DMS153 treated with DMSO at 0.1 percent for 48 hours (cell line): ENCODE results near the gene PSTPIP2.
"Not testable (repeated sequence)": the region's sequence is repeated elsewhere in the genome, so short reads cannot be mapped to it uniquely, and the experiment has no call there.

Experiments
- DNase-seq: peaks from one replicate; lab custom pipeline; 2025; ENCODE audit not compliant: unreplicated experiment; lab: John Stamatoyannopoulos, UW

PSTPIP2 gene

DNA sequence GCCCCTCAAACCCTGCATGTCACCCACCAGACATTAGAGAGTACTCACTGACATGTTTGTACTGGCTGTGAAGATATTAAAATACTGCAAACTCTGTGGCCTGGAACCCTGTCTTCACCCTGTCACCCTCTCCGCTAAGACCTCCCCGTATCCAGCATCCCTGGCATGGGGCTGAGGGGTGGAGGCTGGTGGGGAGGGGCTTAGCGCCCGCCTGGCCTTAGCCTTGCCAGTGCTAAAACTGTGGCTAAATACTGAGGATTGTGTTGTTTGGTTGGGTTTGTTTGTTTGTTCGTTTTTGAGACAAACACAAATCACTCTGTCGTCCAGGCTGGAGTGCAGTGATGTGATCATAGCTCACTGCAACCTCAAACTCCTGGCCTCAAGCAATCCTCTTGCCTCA, 1.8 kb downstream of the PSTPIP2 start:
- no peak for DNase-seq

DNA sequence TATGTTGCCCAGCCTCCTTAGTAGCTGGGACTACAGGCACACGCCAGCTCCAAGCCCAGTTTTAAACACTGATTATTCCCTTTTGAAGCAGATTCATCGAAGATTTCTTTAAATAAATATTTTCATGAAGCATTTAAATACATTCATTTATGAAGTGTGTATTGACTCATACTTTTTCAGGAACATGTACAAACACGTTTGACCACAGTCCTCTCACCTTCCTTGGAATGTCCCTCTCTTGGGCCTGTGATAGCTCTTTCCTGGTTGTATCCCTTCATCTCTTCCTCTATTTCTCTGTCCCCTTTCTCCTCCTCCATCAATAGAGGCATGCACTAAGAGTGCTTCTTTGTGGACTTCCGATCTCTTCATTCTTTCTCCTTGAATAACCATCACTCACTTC, 2.5 kb downstream of the PSTPIP2 start:
- no peak for DNase-seq

- no peak for DNase-seq
These were observed 3.3 kb downstream of the PSTPIP2 start for GRCh38 chr18:46068763-46069162.

DNA sequence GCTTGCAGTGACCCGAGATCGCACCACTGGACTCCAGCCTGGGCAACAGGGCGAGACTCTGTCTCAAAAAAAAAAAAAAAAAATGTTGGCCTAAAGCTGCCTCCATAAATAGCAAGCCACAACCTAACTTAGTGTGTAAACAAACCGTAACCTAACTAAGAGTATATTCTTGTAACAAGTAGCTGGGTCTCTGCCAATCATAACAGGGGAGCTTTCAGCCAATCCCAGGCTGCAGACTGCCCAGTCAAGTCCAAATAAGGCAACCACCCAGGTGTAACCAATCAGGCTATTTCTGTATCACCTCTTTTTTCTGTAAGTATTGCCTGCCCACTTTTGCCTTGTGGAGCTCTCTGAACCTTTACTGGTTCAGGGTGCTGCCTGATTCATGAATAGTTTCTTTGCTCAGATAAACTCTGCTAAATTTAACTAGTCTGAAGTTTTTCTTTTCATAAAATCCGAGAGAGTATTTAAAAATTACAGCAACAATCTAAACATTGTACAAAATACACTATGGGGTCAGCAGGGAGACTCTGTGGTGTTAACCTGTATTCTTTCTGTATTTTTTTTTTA, 4.5 kb downstream of the PSTPIP2 start:
- DNase-seq: no peak

GRCh38 chr18:46062781-46063180, 9.3 kb downstream of the PSTPIP2 start:
- no peak for DNase-seq

DNA sequence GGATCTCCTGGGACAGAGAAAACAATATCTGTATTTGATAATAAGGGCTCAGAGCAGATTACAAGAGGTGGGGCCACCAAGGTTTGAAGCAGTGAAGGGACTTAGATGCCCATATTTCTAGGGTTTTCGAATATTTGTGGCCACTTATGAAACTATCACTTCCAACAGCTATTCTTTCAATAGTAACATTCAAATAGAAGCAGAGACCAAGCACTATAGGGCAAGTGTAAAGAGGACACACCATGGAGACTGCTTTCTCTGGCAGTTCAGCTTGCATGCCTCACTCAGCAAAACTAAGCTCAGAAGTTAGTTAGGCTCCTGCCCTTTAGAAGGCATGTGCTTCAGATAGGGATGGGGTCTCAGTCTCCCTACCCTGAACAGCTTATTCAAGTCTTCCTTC, 10.3 kb downstream of the PSTPIP2 start:
- no peak for DNase-seq

DNA sequence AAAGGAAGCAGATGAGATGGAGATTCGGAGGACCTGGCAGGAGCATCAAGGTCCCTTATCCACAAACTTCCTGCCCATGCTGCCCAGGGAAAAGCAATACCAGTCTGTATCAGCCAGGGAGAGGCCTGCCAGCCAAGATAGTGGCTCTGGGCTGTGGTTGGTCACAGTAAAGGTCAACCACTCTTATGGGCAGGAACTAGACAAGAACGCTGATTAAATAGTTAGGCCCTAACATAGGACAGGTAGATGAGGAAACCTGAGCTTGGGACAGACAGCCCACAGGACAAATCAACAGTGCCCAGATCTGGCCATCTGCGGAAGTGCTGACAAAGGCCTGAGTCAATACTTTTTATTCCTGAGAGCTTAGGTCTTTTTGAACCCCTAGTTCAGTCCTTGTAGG, 10.7 kb downstream of the PSTPIP2 start:
- no peak for DNase-seq

DNA sequence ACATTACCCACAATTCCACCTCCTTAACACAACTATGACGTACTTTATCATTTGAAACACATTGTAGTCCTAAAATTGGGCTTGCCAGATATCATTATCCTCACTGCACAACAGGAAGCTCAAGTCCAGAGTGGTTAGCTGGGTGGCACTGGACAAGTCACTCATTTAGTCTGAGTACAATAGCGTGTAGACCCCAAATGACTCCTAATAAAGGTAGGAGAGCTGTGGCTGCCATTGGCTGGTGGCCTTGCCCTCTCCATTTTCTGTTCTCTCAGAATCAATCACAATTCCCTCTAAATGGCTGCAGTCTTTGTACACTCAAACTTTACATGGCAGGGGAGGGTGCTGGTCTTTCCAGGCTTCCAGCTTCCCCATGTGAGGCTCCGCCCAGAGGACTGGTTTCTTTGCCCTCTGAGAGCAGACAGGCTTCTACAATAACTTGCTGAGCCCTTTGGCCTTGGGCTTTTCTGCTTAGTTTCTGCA, 11.7 kb downstream of the PSTPIP2 start:
- no peak for DNase-seq

GRCh38 chr18:46055838-46056230, 16.2 kb downstream of the PSTPIP2 start:
- DNase-seq: no peak

- DNase-seq: no peak
These were observed 16.9 kb downstream of the PSTPIP2 start for GRCh38 chr18:46054956-46055837.

- DNase-seq: no peak
These were observed 18.5 kb downstream of the PSTPIP2 start for GRCh38 chr18:46053368-46054095.

- no peak for DNase-seq
These were observed 20.2 kb downstream of the PSTPIP2 start for GRCh38 chr18:46051731-46052461.

DNA sequence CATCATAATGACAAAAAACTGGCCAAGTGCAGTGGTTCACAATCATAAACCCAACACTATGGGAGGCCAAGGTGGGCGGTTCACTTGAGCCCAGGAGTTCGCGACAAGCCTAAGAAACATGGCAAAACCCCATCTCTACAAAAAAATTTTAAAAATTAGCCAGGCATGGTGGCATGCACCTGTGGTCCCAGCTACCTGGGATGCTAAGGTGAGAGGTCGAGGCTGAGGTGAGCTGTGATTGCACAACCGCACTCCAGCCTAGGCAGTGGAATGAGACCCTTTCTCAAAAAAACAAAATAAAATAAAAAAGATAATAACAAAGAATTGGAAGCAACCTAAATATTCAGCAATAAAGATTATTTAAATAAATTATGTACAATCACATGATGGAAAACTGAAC, 21.8 kb downstream of the PSTPIP2 start:
- DNase-seq: no peak

DNA sequence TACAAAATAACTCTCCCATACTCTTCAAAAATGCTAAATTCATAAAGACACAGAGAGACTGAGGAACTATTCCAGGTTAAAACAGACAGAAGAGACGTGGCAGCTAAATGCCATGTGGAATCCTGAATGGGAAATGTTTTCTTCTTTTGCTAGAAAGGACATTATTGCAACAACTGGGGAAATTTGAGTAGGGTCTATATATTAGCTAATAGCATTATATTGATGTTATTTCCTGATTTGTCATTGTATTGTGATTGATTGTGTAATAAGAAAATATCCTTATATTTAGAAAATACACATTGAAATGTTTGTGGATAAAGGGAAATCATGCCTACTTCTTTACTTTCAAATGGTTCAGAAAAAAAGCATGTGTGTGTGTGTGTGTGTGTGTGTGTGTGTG, 23.4 kb downstream of the PSTPIP2 start:
- no peak for DNase-seq

GRCh38 chr18:46047369-46047768, 24.7 kb downstream of the PSTPIP2 start:
- DNase-seq: not testable (repeated sequence)

- DNase-seq: no peak
These were observed 25.4 kb downstream of the PSTPIP2 start for GRCh38 chr18:46046688-46047087.

GRCh38 chr18:46046126-46046525, 25.9 kb downstream of the PSTPIP2 start:
- DNase-seq: no peak

GRCh38 chr18:46042571-46043123, 29.4 kb downstream of the PSTPIP2 start:
- DNase-seq: no peak

DNA sequence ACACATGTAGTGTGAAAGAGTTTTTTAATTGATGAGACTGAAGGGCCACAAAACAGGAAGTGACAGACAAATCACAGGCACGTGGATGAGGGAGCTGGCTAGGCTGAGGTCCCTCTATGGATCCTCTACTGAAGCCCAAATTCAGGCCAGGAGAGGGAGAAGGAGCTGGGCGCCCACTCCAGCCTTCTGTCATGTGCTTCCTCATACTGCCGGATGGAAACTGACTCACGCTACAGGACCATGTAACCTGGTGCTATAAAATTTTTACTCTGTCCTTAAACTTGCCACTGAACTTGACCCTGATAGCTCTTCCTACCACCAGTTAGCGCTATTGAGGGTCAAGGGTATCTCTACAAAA, 31.3 kb downstream of the PSTPIP2 start:
- DNase-seq: no peak

GRCh38 chr18:46040033-46040746, 31.9 kb downstream of the PSTPIP2 start:
- DNase-seq: no peak
